GM23248 (cell line): ENCODE results near the gene MRPS5. TPM values are rescaled to one million over a fixed set of nuclear protein-coding genes. Genes with fewer than 3 reads are reported as not detected.

Experiments used
- DNase-seq: peaks from one replicate; pipeline ENCODE4 v3.0.0-alpha.2; 2015
- H2AFZ ChIP-seq: fragments of 200-600 bp; sonication (generic); 2 replicates; pipeline ENCODE4 v1.6.1; 2016; ENCODE audit warnings: antibody characterized with exemption
- H3F3A ChIP-seq: fragments of 200-600 bp; sonication (generic); 2 replicates; pipeline ENCODE4 v1.6.1; 2016; ENCODE audit warnings: mild to moderate bottlenecking, antibody characterized with exemption, mixed run types; ENCODE audit not compliant: insufficient read depth
- H3K27ac ChIP-seq: fragments of 200-600 bp; sonication (generic); 2 replicates; pipeline ENCODE4 v1.5.1; 2016; ENCODE audit warnings: mild to moderate bottlenecking
- H3K27me3 ChIP-seq: fragments of 200-600 bp; sonication (generic); replicated peaks from 2 replicates; pipeline ENCODE4 v1.6.1; 2016; ENCODE audit warnings: mild to moderate bottlenecking; ENCODE audit not compliant: insufficient read depth
- H3K36me3 ChIP-seq: fragments of 200-600 bp; sonication (generic); 2 replicates; pipeline ENCODE4 v1.6.1; 2016; ENCODE audit warnings: low read depth, mild to moderate bottlenecking
- H3K4me1 ChIP-seq: fragments of 200-600 bp; sonication (generic); 2 replicates; pipeline ENCODE4 v1.6.1; 2016; ENCODE audit warnings: mild to moderate bottlenecking; ENCODE audit not compliant: insufficient read depth
- H3K4me2 ChIP-seq: fragments of 200-600 bp; sonication (generic); one replicate; pipeline ENCODE4 v1.6.1; 2016; ENCODE audit warnings: mild to moderate bottlenecking; ENCODE audit not compliant: unreplicated experiment
- H3K4me3 ChIP-seq: fragments of 200-600 bp; sonication (generic); 2 replicates; pipeline ENCODE4 v1.5.1; 2016; ENCODE audit warnings: mild to moderate bottlenecking
- H3K79me2 ChIP-seq: fragments of 200-600 bp; sonication (generic); 2 replicates; pipeline ENCODE4 v1.6.1; 2016; ENCODE audit warnings: mild to moderate bottlenecking; ENCODE audit not compliant: insufficient read depth
- H3K9ac ChIP-seq: fragments of 200-600 bp; sonication (generic); 2 replicates; pipeline ENCODE4 v1.6.1; 2016; ENCODE audit warnings: mild to moderate bottlenecking
- H3K9me2 ChIP-seq: fragments of 200-600 bp; sonication (generic); 2 replicates; pipeline ENCODE4 v1.6.1; 2016; ENCODE audit warnings: mixed run types, mild to moderate bottlenecking, moderate library complexity; ENCODE audit not compliant: insufficient read depth
- H3K9me3 ChIP-seq: fragments of 200-600 bp; sonication (generic); one replicate; pipeline ENCODE4 v1.6.1; 2017; ENCODE audit warnings: low read depth
- H4K20me1 ChIP-seq: fragments of 200-600 bp; sonication (generic); 2 replicates; pipeline ENCODE4 v1.6.0; 2016; ENCODE audit not compliant: insufficient read depth
- EZH2 ChIP-seq: fragments of 200-600 bp; sonication (generic); IDR thresholded peaks from 2 replicates; pipeline ENCODE4 v1.6.1; 2018; ENCODE audit warnings: antibody characterized with exemption, mild to moderate bottlenecking; ENCODE audit not compliant: insufficient read depth, poor library complexity, severe bottlenecking
- EZH2phosphoT487 ChIP-seq: fragments of 200-600 bp; sonication (generic); IDR thresholded peaks from 2 replicates; pipeline ENCODE4 v1.6.1; 2018; ENCODE audit warnings: antibody characterized with exemption, moderate library complexity, mild to moderate bottlenecking, low read depth; ENCODE audit not compliant: insufficient read depth
- WGBS, 2 experiments: methylation state at CpG; one replicate each; pipeline ENCODE4 v1.1.6; 2015 to 2017; ENCODE audit warnings: low lambda C conversion rate in 2 of 2, low coverage in 1 of 2; ENCODE audit errors: missing lambda C conversion rate in 2 of 2; 5-methylcytosine and 5-hydroxymethylcytosine counted together
- in situ Hi-C: fragments of 300-500 bp; cut with MboI; formaldehyde crosslinking; loops from 2 replicates; pipeline ENCODE4 v1.15.0; 2020
- polyA plus RNA-seq: library from polyadenylated mRNA; unstranded; fragments of >200 nt; fragmentation: Nextera tagmentation; extraction: Ambion mirVana; gene quantifications from 2 replicates; pipeline ENCODE4 v1.2.1, GENCODE V29; 2016
- total RNA-seq: library from RNA; depleted of rRNA; stranded (reverse); fragments of >200 nt; shearing (Covaris generic); gene quantifications from 2 replicates; pipeline ENCODE4 v1.2.3, GENCODE V29; 2014

Gene MRPS5
- total and polyA plus RNA-seq, 2 experiments from 2014 or later: 34.3 to 38.4 TPM

- peak; percentile 88 for DNase-seq
- Histone ChIP-seq H3K4me2 (no peak overlapping the region), H3K9me3 (no peaks in the 10 kb centered on the region), H2AFZ (no peak overlapping the region), H3K36me3 (no peaks in the 10 kb centered on the region), H3K79me2 (no peaks in the 10 kb centered on the region), H3K4me3 (no peak overlapping the region), H3K9me2 (no peaks in the 10 kb centered on the region), H3K27ac (no peak overlapping the region), H3F3A (peaks cover 10% of the 10 kb centered on the region), H3K27me3 (peaks cover 37% of the 10 kb centered on the region), H3K4me1 (0 out of 2 replicates have a peak, but pooled peaks cover 3% of the 10 kb centered on the region), H3K9ac (no peak overlapping the region), H4K20me1 (no peaks in the 10 kb centered on the region)
- in situ Hi-C loops: no loop called here
- TF ChIP-seq EZH2phosphoT487 (no peak), EZH2 (no peak)
- WGBS, 2 experiments: 25 to 28% methylated on average over 17 of the region's 17 CpGs
These were observed 78.1 kb downstream of the MRPS5 start for GRCh38 chr2:95043300-95044093.

- no peaks in the 10 kb centered on the region for H3K9me3 ChIP-seq
- H3K4me3 ChIP-seq: no peak overlapping the region
- no peaks in the 10 kb centered on the region for H3K36me3 ChIP-seq
- peaks cover 18% of the 10 kb centered on the region for H3F3A ChIP-seq
- no peak for DNase-seq
- 25 to 28% methylated on average over 7 of the region's 7 CpGs for WGBS, 2 experiments
- H3K9ac ChIP-seq: no peak overlapping the region
- no peaks in the 10 kb centered on the region for H3K9me2 ChIP-seq
- no peaks in the 10 kb centered on the region for H3K79me2 ChIP-seq
- H2AFZ ChIP-seq: no peak overlapping the region
- no peaks in the 10 kb centered on the region for H4K20me1 ChIP-seq
- 0 out of 2 replicates have a peak, but pooled peaks cover 3% of the 10 kb centered on the region for H3K4me1 ChIP-seq
- TF ChIP-seq EZH2phosphoT487: no peak
- no peak for TF ChIP-seq EZH2
- in situ Hi-C loops: no loop called here
- peaks cover 37% of the 10 kb centered on the region for H3K27me3 ChIP-seq
- H3K27ac ChIP-seq: no peak overlapping the region
- H3K4me2 ChIP-seq: no peak overlapping the region
These were observed 78.9 kb downstream of the MRPS5 start for GRCh38 chr2:95042472-95043271.

DNA sequence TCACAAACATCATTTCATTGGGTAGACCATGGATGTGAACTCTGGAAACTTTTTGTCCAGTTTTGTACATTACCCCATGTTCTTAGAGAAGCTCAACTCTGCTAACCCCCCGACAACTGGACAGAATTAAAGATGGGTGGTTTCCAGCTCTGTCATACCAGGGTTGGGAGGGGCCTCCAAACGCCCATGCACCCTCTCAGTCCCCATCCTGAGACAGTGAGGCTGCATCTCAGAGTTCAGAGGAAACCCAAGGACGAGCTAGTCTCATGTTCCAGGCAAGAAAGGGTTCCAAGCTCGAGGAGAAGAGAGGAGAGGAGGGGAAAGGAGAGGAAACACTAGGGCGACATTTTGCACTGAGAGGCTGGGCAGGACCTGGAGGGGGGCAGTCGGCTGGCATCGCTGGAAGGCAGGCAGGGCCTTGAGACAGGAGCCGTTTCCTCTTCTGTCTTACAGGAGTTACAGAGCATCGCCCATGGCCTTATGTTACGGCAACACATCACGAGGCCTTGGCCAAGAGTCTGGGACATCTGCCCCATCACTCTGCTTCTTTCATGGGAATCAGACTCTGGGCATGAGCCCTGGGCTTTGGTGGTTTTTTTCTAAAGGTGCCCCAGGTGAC is 79.7 kb downstream of the MRPS5 start:
- H3K9ac ChIP-seq: no peak overlapping the region
- no peak for DNase-seq
- in situ Hi-C loops: no loop called here

DNA sequence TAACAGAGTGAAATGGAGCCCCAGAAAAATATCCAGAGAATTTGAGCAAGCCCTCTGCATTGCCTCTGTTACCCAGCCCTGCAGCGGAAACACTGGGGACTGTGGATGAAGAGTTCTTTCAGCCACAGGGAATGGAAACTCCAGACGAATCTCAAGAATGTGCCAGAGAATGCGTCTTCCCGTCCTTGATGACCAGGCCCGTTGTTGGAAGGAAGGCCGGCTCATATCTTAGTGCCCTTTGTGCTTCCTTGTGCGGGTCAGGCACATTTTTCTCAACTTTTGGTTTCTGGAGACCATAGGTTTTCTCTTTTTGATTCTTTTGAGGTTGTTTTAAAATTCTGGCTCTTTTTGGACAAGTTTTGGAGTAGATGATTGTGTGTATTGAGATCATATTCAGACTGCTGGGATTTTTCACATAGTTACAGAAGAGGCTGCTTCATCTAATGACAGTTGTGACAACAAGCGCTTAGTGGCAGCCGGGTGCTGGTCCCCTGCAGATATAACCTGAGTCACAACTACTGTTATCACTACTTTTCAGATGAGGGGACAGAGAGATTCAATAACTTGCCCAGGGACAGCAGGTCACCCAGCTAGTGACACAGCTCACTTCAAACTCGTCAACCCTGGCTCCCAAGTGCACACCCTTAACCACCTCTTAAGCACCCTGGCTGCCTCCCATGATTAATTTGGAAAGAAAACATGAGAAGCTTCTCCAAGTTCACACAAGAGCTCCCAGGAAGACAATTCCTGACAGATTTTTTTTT is 80.4 kb downstream of the MRPS5 start:
- in situ Hi-C loops: no loop called here
- Histone ChIP-seq H4K20me1 (no peaks in the 10 kb centered on the region), H3F3A (peaks cover 27% of the 10 kb centered on the region), H3K9me3 (no peaks in the 10 kb centered on the region), H3K79me2 (no peaks in the 10 kb centered on the region), H3K4me3 (no peak overlapping the region), H3K27ac (no peak overlapping the region), H3K4me2 (no peak overlapping the region), H3K4me1 (0 out of 2 replicates have a peak, but pooled peaks cover 3% of the 10 kb centered on the region), H2AFZ (no peak overlapping the region), H3K36me3 (no peaks in the 10 kb centered on the region), H3K27me3 (peaks cover 37% of the 10 kb centered on the region), H3K9ac (no peak overlapping the region), H3K9me2 (no peaks in the 10 kb centered on the region)
- no peak for DNase-seq
- 66 to 71% methylated on average over 10 of the region's 10 CpGs for WGBS, 2 experiments
- TF ChIP-seq EZH2phosphoT487 (no peak), EZH2 (no peak)

More for the DNA sequence above, 79.7 kb downstream of the MRPS5 start:
- Histone ChIP-seq H3K36me3 (no peaks in the 10 kb centered on the region), H3K4me1 (0 out of 2 replicates have a peak, but pooled peaks cover 3% of the 10 kb centered on the region), H3K79me2 (no peaks in the 10 kb centered on the region), H3K27me3 (peaks cover 37% of the 10 kb centered on the region), H3K4me2 (no peak overlapping the region), H3K27ac (no peak overlapping the region), H2AFZ (no peak overlapping the region), H3F3A (peaks cover 26% of the 10 kb centered on the region), H3K4me3 (no peak overlapping the region), H3K9me3 (no peaks in the 10 kb centered on the region), H4K20me1 (no peaks in the 10 kb centered on the region), H3K9me2 (no peaks in the 10 kb centered on the region)
- 38 to 41% methylated on average over 11 of the region's 11 CpGs for WGBS, 2 experiments
- TF ChIP-seq EZH2 (no peak), EZH2phosphoT487 (no peak)
